Activated B cell treated with CpG ODN at 0.5 μM for 24 hours (primary cell): ENCODE measurements around the gene TMEM129. TPM values are rescaled to one million over a fixed set of nuclear protein-coding genes. Genes with fewer than 3 reads are reported as not detected.

ENCODE experiments used
- ATAC-seq: fragments of 200-7000 bp; cut with Tn5 transposase; one replicate; pipeline ENCODE4 v1.10.0; 2021; ENCODE audit warnings: low read depth, mild to moderate bottlenecking, moderate library complexity
- CTCF ChIA-PET: fragments of 350-600 bp; sonication (Branson Sonifier 250); formaldehyde crosslinking; loops from one replicate; lab custom pipeline; 2021; ENCODE audit warnings: antibody characterized with exemption; lab: Charles Lee
- POLR2A ChIA-PET: fragments of 350-600 bp; sonication (Branson Sonifier 250); formaldehyde crosslinking; loops from one replicate; lab custom pipeline; 2021; ENCODE audit warnings: antibody characterized with exemption; lab: Charles Lee
- DNase-seq: peaks from one replicate; pipeline ENCODE4 v3.0.0; 2022
- H3K27ac Mint-ChIP-seq: one replicate; pipeline ENCODE4 v1.8.0; 2020; ENCODE audit warnings: mixed read lengths
- H3K27me3 Mint-ChIP-seq: one replicate; pipeline ENCODE4 v1.8.0; 2021; ENCODE audit warnings: mixed read lengths
- H3K36me3 Mint-ChIP-seq: one replicate; pipeline ENCODE4 v1.8.0; 2021; ENCODE audit warnings: low read depth, mixed read lengths
- H3K4me1 Mint-ChIP-seq: one replicate; pipeline ENCODE4 v1.8.0; 2021; ENCODE audit warnings: mixed read lengths
- H3K4me3 Mint-ChIP-seq: one replicate; pipeline ENCODE4 v1.8.0; 2020; ENCODE audit warnings: mild to moderate bottlenecking, mixed read lengths
- H3K9me3 Mint-ChIP-seq: one replicate; pipeline ENCODE4 v1.8.0; 2020; ENCODE audit warnings: mixed read lengths
- CTCF ChIP-seq: fragments of 200-600 bp; IDR thresholded peaks from one replicate; pipeline ENCODE4 v1.8.0; 2022; ENCODE audit warnings: antibody characterized with exemption, mild to moderate bottlenecking
- intact Hi-C: fragments of 100-400 bp; cut with micrococcal nuclease; formaldehyde crosslinking; loops from one replicate; pipeline ENCODE4 v1.15.1; 2024
- total RNA-seq: library from RNA; stranded (reverse); gene quantifications from 2 replicates; pipeline ENCODE4 v1.2.3, GENCODE V29; 2022

The TMEM129 gene
- total RNA-seq, 1 donor from 2014 or later, result 23.7 TPM

GRCh38 chr4:1750381-1751154 lies 29.4 kb upstream of the TMEM129 start:
- CTCF ChIA-PET, result no interaction called here
- no peak for ATAC-seq
- Mint-ChIP-seq H3K4me3 (no peak overlapping the region), H3K9me3 (no peaks in the 10 kb centered on the region), H3K4me1 (peaks cover 4% of the 10 kb centered on the region), H3K27ac (no peak overlapping the region), H3K36me3 (no peaks in the 10 kb centered on the region), H3K27me3 (no peaks in the 10 kb centered on the region)
- POLR2A ChIA-PET, result no interaction called here
- TF ChIP-seq CTCF, result no peak
- no peak for DNase-seq
- intact Hi-C loops, result no loop called here

GRCh38 chr4:1749826-1750225 lies 28.7 kb upstream of the TMEM129 start:
- ChIA-PET CTCF (no interaction called here), POLR2A (no interaction called here)
- Mint-ChIP-seq H3K4me3 (no peak overlapping the region), H3K27ac (no peak overlapping the region), H3K27me3 (no peaks in the 10 kb centered on the region), H3K4me1 (peaks cover 4% of the 10 kb centered on the region), H3K36me3 (peaks cover 2% of the 10 kb centered on the region), H3K9me3 (no peaks in the 10 kb centered on the region)
- no peak for DNase-seq
- no peak for TF ChIP-seq CTCF
- intact Hi-C loops, result no loop called here
- no peak for ATAC-seq

GRCh38 chr4:1749370-1749769 lies 28.2 kb upstream of the TMEM129 start:
- peaks cover 5% of the 10 kb centered on the region for H3K36me3 Mint-ChIP-seq
- H3K4me3 Mint-ChIP-seq, result no peak overlapping the region
- H3K4me1 Mint-ChIP-seq, result peaks cover 4% of the 10 kb centered on the region
- ChIA-PET POLR2A (no interaction called here), CTCF (no interaction called here)
- TF ChIP-seq CTCF, result no peak
- H3K27me3 Mint-ChIP-seq, result no peaks in the 10 kb centered on the region
- no peak for DNase-seq
- no peaks in the 10 kb centered on the region for H3K9me3 Mint-ChIP-seq
- intact Hi-C loops, result no loop called here
- no peak overlapping the region for H3K27ac Mint-ChIP-seq
- no peak for ATAC-seq

GRCh38 chr4:1748465-1748995 lies 27.4 kb upstream of the TMEM129 start:
- POLR2A ChIA-PET, result no interaction called here
- peaks cover 10% of the 10 kb centered on the region for H3K36me3 Mint-ChIP-seq
- ATAC-seq (peak; percentile 60), DNase-seq (peak; percentile 74)
- peak; percentile 15 for TF ChIP-seq CTCF
- H3K4me3 Mint-ChIP-seq, result no peak overlapping the region
- no peaks in the 10 kb centered on the region for H3K9me3 Mint-ChIP-seq
- no peak overlapping the region for H3K27ac Mint-ChIP-seq
- CTCF ChIA-PET, result interaction anchor here (0.8 to 5.3 kb wide), 13 partner anchors 16 to 164 kb away, joined by 3 to 87 read pairs (median 4); no protein-coding TSS in a partner anchor
- intact Hi-C loops, result loop anchor here (1.0 kb wide), 1 partner anchor 62 kb away; no protein-coding TSS in a partner anchor
- H3K27me3 Mint-ChIP-seq, result no peaks in the 10 kb centered on the region
- H3K4me1 Mint-ChIP-seq, result peaks cover 4% of the 10 kb centered on the region

GRCh38 chr4:1747603-1747967 lies 26.5 kb upstream of the TMEM129 start:
- peaks cover 12% of the 10 kb centered on the region for H3K36me3 Mint-ChIP-seq
- H3K27me3 Mint-ChIP-seq, result no peaks in the 10 kb centered on the region
- POLR2A ChIA-PET, result no interaction called here
- no peaks in the 10 kb centered on the region for H3K9me3 Mint-ChIP-seq
- ATAC-seq (no peak), DNase-seq (no peak)
- H3K4me1 Mint-ChIP-seq, result no peaks in the 10 kb centered on the region
- H3K27ac Mint-ChIP-seq, result no peak overlapping the region
- CTCF ChIA-PET, result interaction anchor here (1.0 to 5.3 kb wide), 5 partner anchors 15 to 152 kb away, joined by 3 to 87 read pairs (median 5); no protein-coding TSS in a partner anchor
- TF ChIP-seq CTCF, result no peak
- intact Hi-C loops, result no loop called here
- H3K4me3 Mint-ChIP-seq, result no peak overlapping the region
